ENCODE measurements around the gene LMF2.
A peak's percentile ranks its signal among the peaks of the same experiment; 100 is the strongest.
"Not testable (repeated sequence)": the region's sequence is repeated elsewhere in the genome, so short reads cannot be mapped to it uniquely, and the experiment has no call there.

LMF2 gene

DNA sequence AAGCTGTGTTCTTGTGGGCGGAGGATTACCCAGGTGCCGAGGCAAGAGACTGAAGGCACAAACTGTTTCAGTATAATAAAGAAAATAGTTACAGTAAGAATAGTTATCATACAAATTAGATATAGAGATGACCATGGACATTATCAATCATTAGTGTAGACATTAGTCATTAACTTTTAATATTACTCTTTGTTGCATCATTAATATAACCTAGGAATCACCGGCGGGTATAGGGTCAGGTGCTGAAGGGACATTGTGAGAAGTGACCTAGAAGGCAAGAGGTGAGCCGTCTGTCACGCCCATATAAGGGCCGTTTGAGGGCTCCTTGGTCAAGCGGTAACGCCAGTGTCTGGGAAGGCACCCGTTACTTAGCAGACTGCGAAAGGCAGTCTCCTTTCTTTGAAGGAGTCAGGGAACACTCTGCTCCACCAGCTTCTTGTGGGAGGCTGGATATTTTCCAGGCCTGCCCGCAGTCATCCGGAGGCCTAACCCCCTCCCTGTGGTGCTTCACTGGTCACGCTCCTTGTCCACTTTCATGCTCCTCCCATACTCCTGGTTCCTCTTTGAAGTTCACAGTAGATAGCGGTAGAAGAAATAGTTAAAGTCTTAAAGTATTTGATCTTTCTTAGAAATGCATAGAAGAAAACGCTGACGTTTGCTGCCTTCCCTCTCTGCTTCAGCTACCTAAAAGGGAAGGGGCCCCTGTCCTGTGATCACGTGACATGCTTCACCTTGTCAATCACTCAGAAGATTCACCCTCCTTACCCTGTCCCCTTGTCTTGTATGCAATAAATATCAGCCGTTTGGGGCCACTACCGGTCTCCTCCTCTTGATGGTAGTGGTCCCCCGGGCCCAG, 26.6 kb upstream of the LMF2 start:
- DNase-seq, result not testable (repeated sequence)

DNA sequence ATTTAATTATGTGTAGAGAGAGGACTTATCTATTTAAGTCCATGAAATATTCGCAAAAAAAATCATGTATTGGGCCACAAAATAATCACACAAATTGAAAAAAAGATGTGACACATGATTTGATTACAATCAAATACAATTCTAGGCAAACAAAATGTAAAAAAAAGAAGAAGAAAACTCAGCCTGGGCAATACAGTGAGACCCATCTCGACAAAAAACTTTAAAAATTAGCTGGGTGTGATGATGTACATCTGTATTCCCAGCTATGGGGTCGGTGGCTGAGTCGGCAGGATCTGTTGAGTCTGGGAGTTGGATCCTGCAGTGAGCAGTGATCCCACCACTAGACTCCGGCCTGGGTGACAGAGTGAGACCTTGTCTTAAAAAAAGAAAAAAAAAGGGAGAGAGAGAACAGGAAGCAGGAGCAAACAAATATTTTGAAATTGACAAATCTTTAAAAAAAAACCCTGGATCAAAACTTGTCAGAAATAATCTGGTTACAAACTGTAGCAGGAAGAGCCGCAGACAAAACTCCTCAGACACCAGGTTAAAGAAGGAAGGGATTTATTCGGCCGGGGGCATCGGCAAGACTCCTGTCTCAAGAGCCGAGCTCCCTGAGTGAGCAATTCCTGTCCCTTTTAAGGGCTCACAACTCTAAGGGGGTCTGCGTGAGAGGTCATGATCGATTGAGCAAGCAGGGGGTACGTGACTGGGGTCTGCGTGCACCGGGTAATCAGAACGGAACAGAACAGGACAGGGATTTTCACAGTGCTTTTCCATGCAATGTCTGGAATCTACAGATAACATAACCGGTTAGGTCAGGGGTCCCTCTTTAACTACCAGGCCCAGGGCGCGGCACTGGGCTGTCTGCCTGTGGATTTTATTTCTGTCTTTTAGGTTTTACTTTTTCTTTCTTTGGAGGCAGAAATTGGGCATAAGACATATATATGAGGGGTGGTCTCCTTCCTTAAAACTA, 25.6 kb upstream of the LMF2 start:
- DNase-seq, result no peak

DNA sequence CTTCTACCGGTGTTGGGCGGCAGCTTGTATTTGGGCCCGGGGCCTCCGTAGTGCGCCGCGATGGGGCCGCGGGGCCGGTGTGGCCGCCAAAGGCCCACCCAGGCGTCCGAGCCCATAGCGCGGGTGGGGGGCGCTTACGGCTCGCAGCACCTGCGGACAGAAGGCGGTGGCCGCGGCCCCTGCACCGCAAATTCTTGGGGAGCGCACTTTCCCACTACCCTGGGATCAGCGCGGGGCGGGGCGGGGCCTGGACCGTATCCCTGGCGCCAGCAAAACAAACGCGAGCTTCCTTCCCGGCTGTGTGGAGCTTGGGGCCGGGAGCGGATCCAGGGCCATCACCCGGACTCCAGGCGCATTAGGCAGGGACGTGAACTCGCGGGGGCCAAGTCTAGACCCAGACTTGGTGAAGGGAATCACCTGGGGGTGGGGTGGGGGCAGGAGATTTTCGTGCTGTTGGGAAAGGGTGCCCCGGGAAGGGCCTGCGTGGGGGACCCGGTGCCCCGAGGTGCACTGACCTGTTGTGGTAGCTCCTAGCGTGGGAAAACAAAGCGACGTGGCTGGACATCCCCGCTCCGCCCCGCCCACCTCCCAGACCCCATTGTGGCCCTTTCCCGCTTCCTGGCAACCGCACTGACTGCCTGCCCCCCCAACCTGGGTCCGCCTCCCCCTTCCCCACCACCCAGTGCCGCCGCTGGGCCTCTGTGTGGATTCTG, 24.6 kb upstream of the LMF2 start:
- no peak for DNase-seq

DNA sequence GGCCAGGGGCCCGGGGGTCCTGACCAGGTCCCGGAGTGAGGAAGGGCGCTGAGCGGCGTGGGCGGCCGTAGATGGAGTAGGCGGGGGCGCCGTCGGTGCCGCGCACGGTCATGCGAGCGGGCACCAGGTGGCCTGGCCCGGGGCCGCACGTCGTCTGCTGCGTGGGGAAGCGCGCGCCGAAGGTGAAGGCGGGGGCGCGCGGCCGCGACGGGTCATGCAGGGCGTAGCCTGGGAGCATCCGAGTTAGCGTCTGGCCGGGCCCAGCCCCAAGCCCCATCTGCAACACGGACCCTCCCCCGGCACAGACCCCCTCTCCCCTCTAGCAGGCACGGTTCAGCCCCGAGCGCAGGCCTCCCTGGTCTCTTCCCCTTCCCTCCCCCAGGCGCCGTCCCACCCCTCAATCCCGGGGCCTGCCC, 24.1 kb upstream of the LMF2 start:
- no peak for DNase-seq

GRCh38 chr22:50530877-50531545, 23.5 kb upstream of the LMF2 start:
- DNase-seq, result no peak

DNA sequence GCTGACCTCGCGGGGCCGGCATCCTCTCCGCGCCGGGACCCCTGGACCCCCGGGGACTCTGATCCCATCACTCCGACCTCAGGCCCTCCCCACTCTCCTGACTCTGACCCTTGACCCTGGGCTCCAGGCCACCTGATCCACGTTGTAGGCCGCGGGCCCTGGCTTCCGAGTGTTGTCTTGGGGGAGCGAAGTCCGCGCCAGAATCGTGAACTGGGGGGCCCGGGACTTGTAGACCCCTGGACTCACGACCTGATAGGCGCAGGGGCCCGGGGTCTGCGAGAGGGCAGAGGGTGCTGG, 23.0 kb upstream of the LMF2 start:
- DNase-seq, result no peak

DNA sequence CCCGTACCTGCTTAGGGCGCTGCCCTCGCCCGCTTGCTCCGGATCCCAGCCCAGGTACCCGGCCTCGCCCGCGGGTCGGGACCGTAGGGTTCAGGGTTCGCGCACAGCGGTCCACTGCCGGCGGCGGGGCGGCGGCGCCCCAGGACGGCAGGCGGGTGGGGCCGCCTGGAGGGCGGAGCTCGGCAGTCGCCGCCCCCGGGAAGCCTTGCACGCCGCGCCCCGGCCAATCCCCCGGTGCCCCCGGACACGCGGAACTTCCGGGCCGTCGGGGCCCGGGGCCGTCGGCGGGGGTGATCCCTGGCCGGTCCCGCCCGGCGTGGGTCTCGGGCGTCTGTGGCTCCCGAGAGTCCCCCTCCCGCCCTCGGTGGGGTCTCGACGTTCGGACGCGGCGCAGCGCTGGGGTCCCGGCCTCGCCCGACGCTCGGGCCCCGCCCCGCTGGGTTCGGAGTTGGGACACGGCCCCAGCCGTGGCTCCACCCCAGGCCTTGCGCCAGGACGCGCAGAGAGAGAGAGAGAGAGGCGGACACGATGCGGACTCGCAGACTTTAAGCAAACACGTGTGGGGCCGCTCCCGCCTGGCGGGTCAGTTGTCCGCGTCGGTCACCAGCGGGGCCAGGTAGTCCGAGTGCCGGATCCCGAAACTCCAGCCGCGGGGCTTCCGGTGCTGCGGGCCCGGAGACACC, 22.5 kb upstream of the LMF2 start, which contains the start of gene TYMP:
Gene TYMP, minus strand, starts transcription at position 116 of the 683 bp plus-strand sequence. CDS start 303 bp downstream, outside the sequence.
- DNase-seq, result no peak

DNA sequence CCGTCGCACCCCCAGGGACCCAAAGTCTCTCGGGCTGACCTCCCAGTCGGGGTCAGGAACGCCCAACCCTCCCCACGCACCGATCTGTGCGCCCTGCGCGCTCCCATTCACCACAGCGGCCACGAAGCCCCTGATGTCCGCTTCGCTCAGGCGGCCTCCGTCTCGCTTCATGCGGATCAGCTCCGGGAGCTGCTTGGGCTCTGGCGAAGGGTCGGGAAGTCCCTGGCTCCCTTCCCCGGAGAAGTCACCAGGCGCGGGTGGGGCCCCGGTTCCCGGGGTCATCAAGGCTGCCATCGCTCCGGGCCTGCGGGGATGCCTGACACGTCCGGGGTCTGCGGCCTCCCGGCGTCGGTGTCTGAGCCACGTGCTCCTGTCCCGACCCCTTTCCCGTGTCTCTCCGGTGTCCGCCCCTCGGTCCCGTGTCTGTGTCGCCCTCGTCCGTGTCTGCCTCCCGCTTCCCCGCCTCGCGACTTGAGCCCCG, 22.0 kb upstream of the LMF2 start:
- no peak for DNase-seq

DNA sequence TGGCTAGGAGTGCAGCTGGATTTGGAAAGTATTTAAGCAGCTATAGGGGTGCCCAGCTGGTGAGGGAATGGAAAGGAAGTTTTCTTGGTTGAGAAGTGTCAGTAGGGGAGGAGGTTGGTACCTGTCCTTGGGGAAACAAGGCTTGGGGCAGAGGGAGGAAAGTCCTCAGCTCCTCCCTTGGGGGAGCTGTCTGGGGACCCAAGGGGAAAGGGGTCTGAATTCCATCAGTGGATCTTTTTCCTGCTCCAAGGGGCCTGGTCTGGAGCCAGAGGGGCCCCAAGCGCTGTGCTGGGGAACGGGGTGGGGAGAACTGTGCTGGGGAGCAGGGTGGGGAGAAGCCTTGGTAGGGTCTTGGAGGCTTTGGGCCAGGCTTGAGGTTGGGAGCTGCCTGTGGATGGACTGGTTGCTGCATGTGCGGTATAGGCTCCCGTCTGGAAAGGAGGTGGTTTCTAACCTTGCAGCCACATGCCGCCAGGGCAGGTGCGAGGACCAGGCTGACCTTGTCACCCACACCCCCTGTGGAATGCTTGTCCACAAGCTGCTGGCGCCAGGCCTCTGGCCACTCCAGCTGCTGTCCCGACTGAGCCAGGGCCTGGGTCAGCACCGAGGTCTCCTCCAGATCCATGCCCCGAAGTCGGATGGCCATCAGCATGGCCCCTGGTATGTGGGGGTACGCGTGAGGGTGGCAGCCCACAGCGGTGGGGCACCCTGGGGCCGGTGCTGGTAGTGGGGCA, 21.3 kb upstream of the LMF2 start:
- DNase-seq, result no peak

DNA sequence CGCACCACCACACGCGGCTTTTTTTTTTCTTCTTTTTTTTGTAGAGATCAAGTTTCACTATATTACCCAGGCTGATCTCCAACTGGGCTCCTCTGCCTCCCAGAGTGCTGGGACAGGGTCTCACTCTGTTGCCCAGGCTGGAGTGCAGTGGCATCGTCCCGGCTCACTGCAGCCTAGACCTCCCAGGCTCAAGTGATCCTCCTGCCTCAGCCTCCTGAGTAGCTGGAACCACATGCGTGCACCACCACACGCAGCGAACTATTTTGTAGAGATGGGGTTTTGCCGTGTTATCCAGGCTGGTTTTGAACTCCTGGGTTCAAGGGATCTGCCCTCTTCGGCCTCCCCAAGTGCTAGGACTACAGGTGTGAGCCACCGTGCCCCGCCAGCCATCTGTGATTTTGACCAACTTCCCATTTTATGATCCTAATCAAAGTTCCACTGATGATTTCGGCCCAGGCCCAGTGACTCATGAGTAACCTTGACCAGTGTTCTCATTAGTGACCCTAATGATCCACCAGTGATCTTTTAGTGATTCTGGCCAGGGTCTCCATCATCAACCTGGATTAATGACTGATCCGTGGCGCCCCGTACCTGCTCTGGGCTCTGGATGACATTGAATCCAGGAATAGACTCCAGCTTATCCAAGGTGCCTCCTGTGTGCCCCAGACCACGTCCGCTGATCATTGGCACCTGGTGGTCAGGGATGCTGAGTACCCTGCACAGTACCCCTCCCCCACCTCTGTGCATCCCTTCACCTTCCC, 20.6 kb upstream of the LMF2 start:
- no peak for DNase-seq

GRCh38 chr22:50526834-50527801, 19.6 kb upstream of the LMF2 start:
- no peak for DNase-seq

GRCh38 chr22:50526108-50526833, 18.8 kb upstream of the LMF2 start:
- no peak for DNase-seq

GRCh38 chr22:50525858-50526107, 18.3 kb upstream of the LMF2 start:
- DNase-seq, result no peak

- peak; percentile 14 to 59 for DNase-seq
Observed at GRCh38 chr22:50525104-50525857, 17.8 kb upstream of the LMF2 start, which contains the start of gene SCO2. TSS of gene SCO2 (minus strand) at chr22:50525598. CDS start at chr22:50524411, 1,187 bp downstream.

DNA sequence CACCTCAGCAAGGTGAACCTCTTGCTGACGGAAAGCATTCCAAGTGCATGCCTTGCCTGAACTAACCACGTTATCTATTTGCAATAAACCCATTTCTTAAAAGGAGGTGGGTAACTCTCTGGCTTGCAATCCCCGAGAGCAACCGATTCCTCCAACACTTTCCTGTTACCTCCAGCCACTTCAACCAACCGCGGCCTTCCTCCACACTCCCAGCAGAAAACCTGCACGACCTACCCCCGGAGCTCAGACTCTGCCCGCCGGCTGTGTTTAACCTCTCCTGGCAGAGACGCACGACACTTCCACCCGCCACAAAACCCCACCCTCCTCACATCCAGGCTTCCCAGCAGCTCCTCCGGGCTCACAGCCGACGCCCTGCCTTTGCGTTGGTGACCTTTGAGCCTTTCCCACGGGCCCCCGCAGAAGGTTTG, 17.2 kb upstream of the LMF2 start:
- DNase-seq, result no peak

- no peak for DNase-seq
Observed at GRCh38 chr22:50523806-50524675, 16.5 kb upstream of the LMF2 start.

DNA sequence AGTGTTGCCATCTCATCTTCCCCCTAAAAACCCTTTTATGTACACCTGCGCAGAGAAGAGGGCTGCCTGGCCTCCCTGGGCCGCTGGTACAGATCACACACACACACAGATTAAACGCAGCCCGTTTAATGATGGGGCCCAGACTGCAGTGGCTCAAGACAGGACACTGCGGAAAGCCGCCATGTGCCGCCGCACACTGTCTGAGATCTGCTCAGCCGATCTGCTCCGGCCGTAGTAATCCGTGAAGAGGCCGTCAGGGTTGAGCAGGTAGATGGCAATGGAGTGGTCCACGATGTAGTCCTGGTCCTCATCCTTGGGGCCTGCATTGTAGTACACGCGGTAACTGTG, 15.9 kb upstream of the LMF2 start:
- no peak for DNase-seq
